SK-N-SH (cell line): Measurements from ENCODE around the gene STXBP6. TPM values are rescaled to one million over a fixed set of nuclear protein-coding genes. Genes with fewer than 3 reads are reported as not detected.

Experiments used
- CTCF ChIA-PET: fragments of 300-600, 350-600 bp; formaldehyde crosslinking; extraction: SDS; loops from one replicate; lab custom pipeline; 2021; lab: Yijun Ruan, JAX
- POLR2A ChIA-PET: fragments of 350-600 bp; sonication (Branson Sonifier 250); formaldehyde crosslinking; extraction: SDS; loops from one replicate; lab custom pipeline; 2020; ENCODE audit warnings: antibody characterized with exemption, inconsistent platforms; lab: Yijun Ruan, JAX
- DNase-seq: peaks from one replicate; pipeline ENCODE4 v3.0.0; 2012
- H2AFZ ChIP-seq: fragments of 200-600 bp; sonication (generic); 2 replicates; pipeline ENCODE4 v1.8.1; 2016; ENCODE audit warnings: antibody characterized with exemption, mild to moderate bottlenecking, low read depth
- H3F3A ChIP-seq: fragments of 200-600 bp; sonication (generic); replicated peaks from 2 replicates; pipeline ENCODE3; 2016; ENCODE audit warnings: antibody characterized with exemption, mild to moderate bottlenecking; ENCODE audit not compliant: insufficient read depth
- H3K27ac ChIP-seq, 2 experiments: fragments of 200-500 bp in 1 of 2; fragments of 200-600 bp in 1 of 2; sonication (Bioruptor generic) in 1 of 2; sonication (generic), shearing (Covaris generic) in 1 of 2; 2 replicates each; pipeline versions ENCODE4 v1.5.1 to v1.6.1; 2014 to 2016; ENCODE audit warnings: low read depth in 2 of 2, inconsistent platforms in 1 of 2, low read length in 1 of 2, mild to moderate bottlenecking in 1 of 2, mixed read lengths in 1 of 2
- H3K27me3 ChIP-seq: fragments of 200-600 bp; sonication (generic), shearing (Covaris generic); 2 replicates; pipeline ENCODE4 v1.6.1; 2016; ENCODE audit warnings: mixed run types; ENCODE audit not compliant: insufficient read depth
- H3K36me3 ChIP-seq, 2 experiments: fragments of 200-500 bp in 1 of 2; fragments of 200-600 bp in 1 of 2; sonication (Bioruptor generic) in 1 of 2; sonication (generic) in 1 of 2; replicated peaks in 1 of 2; 2 replicates each; pipeline versions ENCODE3 to v1.5.1; 2014 to 2016; ENCODE audit warnings: low read length in 1 of 2, mild to moderate bottlenecking in 1 of 2; ENCODE audit not compliant: insufficient read depth in 2 of 2, control insufficient read depth in 1 of 2
- H3K4me1 ChIP-seq, 2 experiments: fragments of 200-500 bp in 1 of 2; fragments of 200-600 bp in 1 of 2; sonication (Bioruptor generic) in 1 of 2; sonication (generic), shearing (Covaris generic) in 1 of 2; 2 replicates each; pipeline versions ENCODE4 v1.5.1 to v1.6.1; 2014 to 2016; ENCODE audit warnings: low read depth in 1 of 2, low read length in 1 of 2, mixed run types in 1 of 2; ENCODE audit not compliant: insufficient read depth in 2 of 2, control insufficient read depth in 1 of 2
- H3K4me2 ChIP-seq: fragments of 200-600 bp; sonication (generic), shearing (Covaris generic); 2 replicates; pipeline ENCODE4 v1.6.1; 2017; ENCODE audit warnings: mixed run types
- H3K4me3 ChIP-seq, 2 experiments: fragments of 200-500 bp in 1 of 2; fragments of 200-600 bp in 1 of 2; sonication (Bioruptor generic) in 1 of 2; sonication (generic), shearing (Covaris generic) in 1 of 2; 2 replicates each; pipeline versions ENCODE4 v1.5.1 to v1.8.1; 2014 to 2016; ENCODE audit warnings: low read depth in 2 of 2, inconsistent platforms in 1 of 2, low read length in 1 of 2, mild to moderate bottlenecking in 1 of 2, mixed read lengths in 1 of 2, moderate library complexity in 1 of 2
- H3K79me2 ChIP-seq: fragments of 200-600 bp; sonication (generic); 2 replicates; pipeline ENCODE4 v1.8.1; 2017; ENCODE audit warnings: mild to moderate bottlenecking; ENCODE audit not compliant: insufficient read depth
- H3K9ac ChIP-seq: fragments of 200-600 bp; sonication (generic); 2 replicates; pipeline ENCODE4 v1.6.1; 2017; ENCODE audit warnings: mixed run types
- H3K9me2 ChIP-seq: fragments of 200-600 bp; sonication (generic); 2 replicates; pipeline ENCODE4 v1.6.1; 2017; ENCODE audit warnings: mixed run types
- H3K9me3 ChIP-seq: fragments of 200-600 bp; sonication (generic); 2 replicates; pipeline ENCODE4 v1.6.1; 2017; ENCODE audit warnings: mixed run types, mild to moderate bottlenecking, moderate library complexity
- H4K20me1 ChIP-seq: fragments of 200-600 bp; sonication (generic); 2 replicates; pipeline ENCODE4 v1.6.1; 2017; ENCODE audit warnings: mild to moderate bottlenecking, mixed run types; ENCODE audit not compliant: insufficient read depth
- CHD2 ChIP-seq: fragments of 150-350 bp; IDR thresholded peaks from 2 replicates; pipeline ENCODE4 v1.6.1; 2018; ENCODE audit warnings: low read length; ENCODE audit not compliant: partially characterized antibody
- ELF1 ChIP-seq: IDR thresholded peaks from 2 replicates; pipeline ENCODE4 v1.4.0; 2012
- EZH2phosphoT487 ChIP-seq: fragments of 200-600 bp; sonication (generic); IDR thresholded peaks from 2 replicates; pipeline ENCODE4 v1.6.1; 2017; ENCODE audit warnings: low read depth, mixed run types, mild to moderate bottlenecking, antibody characterized with exemption, moderate library complexity, borderline replicate concordance
- FOSL2 ChIP-seq: IDR thresholded peaks from 2 replicates; pipeline ENCODE4 v1.4.0; 2012; ENCODE audit warnings: low read depth, mild to moderate bottlenecking, moderate library complexity, borderline replicate concordance
- FOXM1 ChIP-seq: IDR thresholded peaks from 2 replicates; pipeline ENCODE4 v1.4.0; 2012; ENCODE audit warnings: low read depth, mild to moderate bottlenecking
- JUND ChIP-seq: IDR thresholded peaks from 2 replicates; pipeline ENCODE4 v1.4.0; 2012
- MEF2A ChIP-seq: IDR thresholded peaks from 2 replicates; pipeline ENCODE4 v1.4.0; 2012; ENCODE audit warnings: low read depth, borderline replicate concordance
- NFIC ChIP-seq: IDR thresholded peaks from 2 replicates; pipeline ENCODE4 v1.4.0; 2012; ENCODE audit warnings: borderline replicate concordance
- RAD21 ChIP-seq: IDR thresholded peaks from 2 replicates; pipeline ENCODE4 v1.6.1; 2012; ENCODE audit warnings: mild to moderate bottlenecking, low read length
- RFX5 ChIP-seq: IDR thresholded peaks from 2 replicates; pipeline ENCODE4 v1.6.1; 2012; ENCODE audit warnings: mild to moderate bottlenecking, improper control_type of control experiment, low read length
- SMC3 ChIP-seq: IDR thresholded peaks from 2 replicates; pipeline ENCODE4 v1.6.1; 2012; ENCODE audit warnings: low read depth, low read length, improper control_type of control experiment
- TEAD4 ChIP-seq: IDR thresholded peaks from 2 replicates; pipeline ENCODE4 v1.4.0; 2012; ENCODE audit warnings: mild to moderate bottlenecking, borderline replicate concordance; ENCODE audit not compliant: insufficient read depth
- USF2 ChIP-seq: fragments of 150-350 bp; IDR thresholded peaks from 2 replicates; pipeline ENCODE4 v1.6.1; 2017; ENCODE audit warnings: antibody characterized with exemption, low read length, low read depth, borderline replicate concordance
- YY1 ChIP-seq: IDR thresholded peaks from 2 replicates; pipeline ENCODE4 v1.4.0; 2012; ENCODE audit warnings: low read depth, mild to moderate bottlenecking
- ZBTB33 ChIP-seq: IDR thresholded peaks from 2 replicates; pipeline ENCODE4 v1.4.0; 2012; ENCODE audit warnings: low read depth, borderline replicate concordance
- WGBS: methylation state at CpG from one replicate; pipeline ENCODE4 v1.1.6; 2017; ENCODE audit warnings: low lambda C conversion rate; 5-methylcytosine and 5-hydroxymethylcytosine counted together
- polyA plus RNA-seq, 3 experiments: library from polyadenylated mRNA; depleted of rRNA; stranded (reverse); fragments of >200 nt; gene quantifications; 2 replicates each; pipeline ENCODE4 v1.2.3, GENCODE V29; 2012
- TF ChIP-seq, protein P1 (sequence below): IDR thresholded peaks from 2 replicates; pipeline ENCODE4 v1.4.0; 2012; ENCODE audit warnings: low read depth
- TF ChIP-seq, protein P2 (sequence below): fragments of 200-600 bp; sonication (generic); IDR thresholded peaks from 2 replicates; pipeline ENCODE4 v1.6.1; 2017; ENCODE audit warnings: antibody characterized with exemption, mild to moderate bottlenecking, moderate library complexity
- TF ChIP-seq, protein P3 (sequence below): fragments of 150-350 bp; IDR thresholded peaks from 2 replicates; pipeline ENCODE4 v1.6.1; 2016; ENCODE audit warnings: mild to moderate bottlenecking, low read depth, low read length

The STXBP6 gene
- polyA plus RNA-seq, 1 of the 3 experiments (the other 2 are of a cell fraction), result 0.16 TPM

GRCh38 chr14:24888532-24888931, 161.4 kb downstream of the STXBP6 start (continued):
- TF ChIP-seq EZH2phosphoT487, result no peak
- TF ChIP-seq FOXM1, result no peak
- no peak for TF ChIP-seq FOSL2
- no peak for TF ChIP-seq RAD21
- TF ChIP-seq ZBTB33, result no peak
- TF ChIP-seq, protein P1, sequence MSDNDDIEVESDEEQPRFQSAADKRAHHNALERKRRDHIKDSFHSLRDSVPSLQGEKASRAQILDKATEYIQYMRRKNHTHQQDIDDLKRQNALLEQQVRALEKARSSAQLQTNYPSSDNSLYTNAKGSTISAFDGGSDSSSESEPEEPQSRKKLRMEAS, result no peak
- TF ChIP-seq MEF2A, result no peak

DNA sequence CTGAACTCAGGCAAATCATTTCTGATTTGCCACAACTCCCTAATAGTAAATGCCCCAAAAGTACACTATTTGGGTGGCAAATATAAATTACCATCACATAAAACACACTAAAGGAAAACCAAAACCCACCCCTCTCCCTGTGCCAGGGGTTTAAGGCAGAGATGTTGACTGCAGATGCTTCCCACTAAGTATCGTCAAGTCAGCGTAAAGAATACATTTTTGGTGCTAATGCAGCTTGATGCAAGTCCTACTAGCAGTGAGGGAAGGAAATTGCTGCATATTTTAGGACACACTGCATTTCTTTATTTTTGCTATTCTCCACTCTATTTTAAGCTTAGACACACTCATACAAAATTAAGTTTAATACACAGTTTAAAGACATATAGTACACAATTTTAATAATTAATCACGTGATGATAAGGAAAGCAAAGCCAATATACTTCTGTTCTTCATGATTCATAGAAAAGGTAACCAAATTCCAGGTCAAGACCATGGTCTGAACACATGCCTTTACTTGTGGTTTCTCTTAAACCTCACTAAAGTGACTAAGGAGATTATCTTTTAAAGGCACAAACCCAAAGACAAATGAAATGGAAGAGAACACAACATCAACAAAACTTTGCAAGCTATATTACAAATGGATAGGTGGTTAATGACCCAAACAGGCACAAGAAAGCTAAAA, 162.2 kb downstream of the STXBP6 start:
- Histone ChIP-seq H3K36me3 (no peaks in the 10 kb centered on the region), H3F3A (no peaks in the 10 kb centered on the region), H3K9ac (no peak overlapping the region), H3K9me2 (no peaks in the 10 kb centered on the region), H3K79me2 (no peaks in the 10 kb centered on the region), H3K4me1 (no peaks in the 10 kb centered on the region), H4K20me1 (no peaks in the 10 kb centered on the region), H3K9me3 (no peaks in the 10 kb centered on the region; the same call in 1 of the 2 replicates), H3K4me3 (no peak overlapping the region), H3K27ac (no peak overlapping the region), H3K4me2 (no peak overlapping the region), H3K27me3 (no peaks in the 10 kb centered on the region), H2AFZ (no peak overlapping the region)
- ChIA-PET CTCF (no interaction called here), POLR2A (no interaction called here)
- TF ChIP-seq RFX5 (no peak), ELF1 (no peak), USF2 (no peak)
- DNase-seq, result no peak
- WGBS, result 13% methylated on average over 3 of the region's 3 CpGs

DNA sequence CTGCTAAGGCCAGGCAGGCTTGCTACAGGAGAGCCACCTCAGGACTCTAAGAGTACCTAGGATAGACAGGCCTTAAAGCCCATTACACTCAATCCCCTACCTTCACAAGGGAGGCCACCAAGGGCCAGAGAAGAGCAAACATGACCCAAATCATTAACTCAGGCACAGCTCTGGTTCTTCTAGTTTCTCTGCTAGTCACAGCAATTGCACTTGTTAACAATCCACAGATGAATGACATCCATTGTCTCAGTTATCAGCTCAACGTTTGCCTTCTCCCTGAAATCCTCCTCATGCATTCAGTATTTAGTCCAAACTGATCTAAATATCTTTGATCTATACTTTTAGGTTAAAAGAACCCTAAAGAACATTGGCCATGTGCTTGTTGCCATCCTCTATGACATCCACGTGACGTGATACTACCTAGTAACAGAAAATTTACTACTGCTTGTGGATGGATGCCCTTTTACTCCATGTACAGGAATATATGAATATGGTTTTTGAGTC, 164.5 kb downstream of the STXBP6 start:
- POLR2A ChIA-PET, result no interaction called here
- TF ChIP-seq EZH2phosphoT487, result no peak
- TF ChIP-seq TEAD4, result no peak
- no peak for TF ChIP-seq RFX5
- TF ChIP-seq, protein P2, sequence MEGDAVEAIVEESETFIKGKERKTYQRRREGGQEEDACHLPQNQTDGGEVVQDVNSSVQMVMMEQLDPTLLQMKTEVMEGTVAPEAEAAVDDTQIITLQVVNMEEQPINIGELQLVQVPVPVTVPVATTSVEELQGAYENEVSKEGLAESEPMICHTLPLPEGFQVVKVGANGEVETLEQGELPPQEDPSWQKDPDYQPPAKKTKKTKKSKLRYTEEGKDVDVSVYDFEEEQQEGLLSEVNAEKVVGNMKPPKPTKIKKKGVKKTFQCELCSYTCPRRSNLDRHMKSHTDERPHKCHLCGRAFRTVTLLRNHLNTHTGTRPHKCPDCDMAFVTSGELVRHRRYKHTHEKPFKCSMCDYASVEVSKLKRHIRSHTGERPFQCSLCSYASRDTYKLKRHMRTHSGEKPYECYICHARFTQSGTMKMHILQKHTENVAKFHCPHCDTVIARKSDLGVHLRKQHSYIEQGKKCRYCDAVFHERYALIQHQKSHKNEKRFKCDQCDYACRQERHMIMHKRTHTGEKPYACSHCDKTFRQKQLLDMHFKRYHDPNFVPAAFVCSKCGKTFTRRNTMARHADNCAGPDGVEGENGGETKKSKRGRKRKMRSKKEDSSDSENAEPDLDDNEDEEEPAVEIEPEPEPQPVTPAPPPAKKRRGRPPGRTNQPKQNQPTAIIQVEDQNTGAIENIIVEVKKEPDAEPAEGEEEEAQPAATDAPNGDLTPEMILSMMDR, result no peak
- TF ChIP-seq, protein P3, sequence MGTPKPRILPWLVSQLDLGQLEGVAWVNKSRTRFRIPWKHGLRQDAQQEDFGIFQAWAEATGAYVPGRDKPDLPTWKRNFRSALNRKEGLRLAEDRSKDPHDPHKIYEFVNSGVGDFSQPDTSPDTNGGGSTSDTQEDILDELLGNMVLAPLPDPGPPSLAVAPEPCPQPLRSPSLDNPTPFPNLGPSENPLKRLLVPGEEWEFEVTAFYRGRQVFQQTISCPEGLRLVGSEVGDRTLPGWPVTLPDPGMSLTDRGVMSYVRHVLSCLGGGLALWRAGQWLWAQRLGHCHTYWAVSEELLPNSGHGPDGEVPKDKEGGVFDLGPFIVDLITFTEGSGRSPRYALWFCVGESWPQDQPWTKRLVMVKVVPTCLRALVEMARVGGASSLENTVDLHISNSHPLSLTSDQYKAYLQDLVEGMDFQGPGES, result no peak
- no peak for TF ChIP-seq YY1
- no peak for TF ChIP-seq SMC3
- TF ChIP-seq NFIC, result no peak
- TF ChIP-seq CHD2, result no peak
- no peak for TF ChIP-seq JUND
- TF ChIP-seq USF2, result no peak

More for the DNA sequence above, 164.5 kb downstream of the STXBP6 start:
- no peak for DNase-seq
- no peak overlapping the region for H3K27ac ChIP-seq
- H3K9me3 ChIP-seq, result no peaks in the 10 kb centered on the region
- no peaks in the 10 kb centered on the region for H3F3A ChIP-seq
- 0% methylated on average over 3 of the region's 3 CpGs for WGBS
- no peaks in the 10 kb centered on the region for H3K36me3 ChIP-seq
- no peaks in the 10 kb centered on the region for H3K79me2 ChIP-seq
- no peak overlapping the region for H3K4me2 ChIP-seq
- no peaks in the 10 kb centered on the region for H3K9me2 ChIP-seq
- H3K4me1 ChIP-seq, result no peaks in the 10 kb centered on the region
- H3K9ac ChIP-seq, result no peak overlapping the region
- H2AFZ ChIP-seq, result no peak overlapping the region
- H3K4me3 ChIP-seq, result no peak overlapping the region
- H3K27me3 ChIP-seq, result no peaks in the 10 kb centered on the region
- H4K20me1 ChIP-seq, result no peaks in the 10 kb centered on the region
- CTCF ChIA-PET, result no interaction called here
